ENCODE data around the gene PRR35.

PRR35 gene

GRCh38 chr16:534856-535445, 25.2 kb upstream of the PRR35 start:
- Histone ChIP-seq H3K36me3 (ENCODE audit: insufficient read depth, low read length) (no peaks in the 10 kb centered on the region), H3K4me1 (ENCODE audit: insufficient read depth, low read length) (no peaks in the 10 kb centered on the region; the same call in 1 of the 2 replicates), H3K9ac (ENCODE audit: low read depth, low read length) (no peak overlapping the region), H3K9me3 (ENCODE audit: control insufficient read depth, insufficient read depth, low read length) (no peaks in the 10 kb centered on the region)

- no peaks in the 10 kb centered on the region; the same call in 1 of the 2 replicates for H3K4me1 ChIP-seq (ENCODE audit: insufficient read depth, low read length)
- H3K9ac ChIP-seq (ENCODE audit: low read depth, low read length) = no peak overlapping the region
- no peaks in the 10 kb centered on the region for H3K9me3 ChIP-seq (ENCODE audit: control insufficient read depth, insufficient read depth, low read length)
- H3K36me3 ChIP-seq (ENCODE audit: insufficient read depth, low read length) = no peaks in the 10 kb centered on the region
Measured at GRCh38 chr16:535446-536405, 24.5 kb upstream of the PRR35 start.

- H3K9ac ChIP-seq (ENCODE audit: low read depth, low read length) = no peak overlapping the region
- H3K9me3 ChIP-seq (ENCODE audit: control insufficient read depth, insufficient read depth, low read length) = no peaks in the 10 kb centered on the region
- H3K36me3 ChIP-seq (ENCODE audit: insufficient read depth, low read length) = no peaks in the 10 kb centered on the region
- H3K4me1 ChIP-seq (ENCODE audit: insufficient read depth, low read length) = no peaks in the 10 kb centered on the region; the same call in 1 of the 2 replicates
Measured at GRCh38 chr16:536746-537145, 23.4 kb upstream of the PRR35 start.

GRCh38 chr16:537415-538335, 22.5 kb upstream of the PRR35 start:
- Histone ChIP-seq H3K9me3 (ENCODE audit: control insufficient read depth, insufficient read depth, low read length) (no peaks in the 10 kb centered on the region), H3K4me1 (ENCODE audit: insufficient read depth, low read length) (no peaks in the 10 kb centered on the region; the same call in 1 of the 2 replicates), H3K9ac (ENCODE audit: low read depth, low read length) (no peak overlapping the region), H3K36me3 (ENCODE audit: insufficient read depth, low read length) (no peaks in the 10 kb centered on the region)

GRCh38 chr16:539901-540530, 20.2 kb upstream of the PRR35 start:
- H3K36me3 ChIP-seq (ENCODE audit: insufficient read depth, low read length) = no peaks in the 10 kb centered on the region

GRCh38 chr16:540645-541340, 19.4 kb upstream of the PRR35 start:
- Histone ChIP-seq H3K4me1 (ENCODE audit: insufficient read depth, low read length) (no peaks in the 10 kb centered on the region), H3K9me3 (ENCODE audit: control insufficient read depth, insufficient read depth, low read length) (no peaks in the 10 kb centered on the region), H3K9ac (ENCODE audit: low read depth, low read length) (no peak overlapping the region), H3K36me3 (ENCODE audit: insufficient read depth, low read length) (no peaks in the 10 kb centered on the region)

More at GRCh38 chr16:539901-540530, 20.2 kb upstream of the PRR35 start:
- H3K4me1 ChIP-seq (ENCODE audit: insufficient read depth, low read length) = no peaks in the 10 kb centered on the region; the same call in 1 of the 2 replicates
- H3K9ac ChIP-seq (ENCODE audit: low read depth, low read length) = no peak overlapping the region
- no peaks in the 10 kb centered on the region for H3K9me3 ChIP-seq (ENCODE audit: control insufficient read depth, insufficient read depth, low read length)

- Histone ChIP-seq H3K9me3 (ENCODE audit: control insufficient read depth, insufficient read depth, low read length) (no peaks in the 10 kb centered on the region), H3K36me3 (ENCODE audit: insufficient read depth, low read length) (no peaks in the 10 kb centered on the region), H3K4me1 (ENCODE audit: insufficient read depth, low read length) (no peaks in the 10 kb centered on the region), H3K9ac (ENCODE audit: low read depth, low read length) (no peak overlapping the region)
Measured at GRCh38 chr16:543301-544164, 16.7 kb upstream of the PRR35 start.

GRCh38 chr16:544517-544916, 15.7 kb upstream of the PRR35 start:
- H3K9ac ChIP-seq (ENCODE audit: low read depth, low read length) = no peak overlapping the region
- no peaks in the 10 kb centered on the region for H3K36me3 ChIP-seq (ENCODE audit: insufficient read depth, low read length)
- H3K4me1 ChIP-seq (ENCODE audit: insufficient read depth, low read length) = no peaks in the 10 kb centered on the region
- H3K9me3 ChIP-seq (ENCODE audit: control insufficient read depth, insufficient read depth, low read length) = no peaks in the 10 kb centered on the region

- Histone ChIP-seq H3K9me3 (ENCODE audit: control insufficient read depth, insufficient read depth, low read length) (no peaks in the 10 kb centered on the region), H3K9ac (ENCODE audit: low read depth, low read length) (no peak overlapping the region), H3K36me3 (ENCODE audit: insufficient read depth, low read length) (no peaks in the 10 kb centered on the region), H3K4me1 (ENCODE audit: insufficient read depth, low read length) (no peaks in the 10 kb centered on the region)
Measured at GRCh38 chr16:546909-547770, 13.1 kb upstream of the PRR35 start.

- H3K9me3 ChIP-seq (ENCODE audit: control insufficient read depth, insufficient read depth, low read length) = no peaks in the 10 kb centered on the region
- no peaks in the 10 kb centered on the region for H3K36me3 ChIP-seq (ENCODE audit: insufficient read depth, low read length)
- H3K9ac ChIP-seq (ENCODE audit: low read depth, low read length) = no peak overlapping the region
- no peaks in the 10 kb centered on the region for H3K4me1 ChIP-seq (ENCODE audit: insufficient read depth, low read length)
Measured at GRCh38 chr16:548586-548985, 11.6 kb upstream of the PRR35 start.

GRCh38 chr16:549544-550263, 10.5 kb upstream of the PRR35 start:
- H3K9ac ChIP-seq (ENCODE audit: low read depth, low read length) = no peak overlapping the region
- H3K9me3 ChIP-seq (ENCODE audit: control insufficient read depth, insufficient read depth, low read length) = no peaks in the 10 kb centered on the region
- no peaks in the 10 kb centered on the region for H3K36me3 ChIP-seq (ENCODE audit: insufficient read depth, low read length)
- no peaks in the 10 kb centered on the region for H3K4me1 ChIP-seq (ENCODE audit: insufficient read depth, low read length)
